Measurements from ENCODE around the gene SLC2A6. TPM values are rescaled to one million over a fixed set of nuclear protein-coding genes. Genes with fewer than 3 reads are reported as not detected.

The SLC2A6 gene
- total RNA-seq, 1 experiment from 2014 or later, result 20.5 TPM

GRCh38 chr9:133436681-133437080 is 42.2 kb downstream of the SLC2A6 start:
- Histone ChIP-seq H4K20me1 (ENCODE audit: low read length) (no peaks in the 10 kb centered on the region), H3K9me2 (replicated peaks; ENCODE audit: low read length) (no peaks in the 10 kb centered on the region), H3K79me2 (ENCODE audit: low read length) (no peaks in the 10 kb centered on the region), H3F3A (ENCODE audit: low read length, unreplicated experiment) (no peaks in the 10 kb centered on the region), H3K9ac (ENCODE audit: low read length) (no peak overlapping the region), H2AFZ (ENCODE audit: low read length) (no peak overlapping the region), H3K9me3 (ENCODE audit: low read length) (no peaks in the 10 kb centered on the region), H3K4me3 (ENCODE audit: low read length) (no peak overlapping the region), H3K36me3 (ENCODE audit: low read depth, low read length) (no peaks in the 10 kb centered on the region), H3K4me2 (ENCODE audit: low read length) (no peak overlapping the region), H3K27ac (ENCODE audit: low read length) (no peak overlapping the region), H3K4me1 (ENCODE audit: insufficient read depth, low read length) (no peaks in the 10 kb centered on the region), H3K27me3 (ENCODE audit: low read length) (no peaks in the 10 kb centered on the region)
- ATAC-seq (no peak), DNase-seq (no peak)
- CTCF ChIA-PET, result no interaction called here
- POLR2A ChIA-PET (ENCODE audit: unreplicated experiment), result no interaction called here
- TF ChIP-seq, protein P1, sequence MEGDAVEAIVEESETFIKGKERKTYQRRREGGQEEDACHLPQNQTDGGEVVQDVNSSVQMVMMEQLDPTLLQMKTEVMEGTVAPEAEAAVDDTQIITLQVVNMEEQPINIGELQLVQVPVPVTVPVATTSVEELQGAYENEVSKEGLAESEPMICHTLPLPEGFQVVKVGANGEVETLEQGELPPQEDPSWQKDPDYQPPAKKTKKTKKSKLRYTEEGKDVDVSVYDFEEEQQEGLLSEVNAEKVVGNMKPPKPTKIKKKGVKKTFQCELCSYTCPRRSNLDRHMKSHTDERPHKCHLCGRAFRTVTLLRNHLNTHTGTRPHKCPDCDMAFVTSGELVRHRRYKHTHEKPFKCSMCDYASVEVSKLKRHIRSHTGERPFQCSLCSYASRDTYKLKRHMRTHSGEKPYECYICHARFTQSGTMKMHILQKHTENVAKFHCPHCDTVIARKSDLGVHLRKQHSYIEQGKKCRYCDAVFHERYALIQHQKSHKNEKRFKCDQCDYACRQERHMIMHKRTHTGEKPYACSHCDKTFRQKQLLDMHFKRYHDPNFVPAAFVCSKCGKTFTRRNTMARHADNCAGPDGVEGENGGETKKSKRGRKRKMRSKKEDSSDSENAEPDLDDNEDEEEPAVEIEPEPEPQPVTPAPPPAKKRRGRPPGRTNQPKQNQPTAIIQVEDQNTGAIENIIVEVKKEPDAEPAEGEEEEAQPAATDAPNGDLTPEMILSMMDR (conservative IDR thresholded peaks at IDR 0.05; ENCODE audit: low read depth, low read length), result no peak
- intact Hi-C loops (cut with micrococcal nuclease), result no loop called here
- BruUV-seq (replicated peaks), result no TSS peak

- no peak overlapping the region for H3K4me3 ChIP-seq (ENCODE audit: low read length)
- H4K20me1 ChIP-seq (ENCODE audit: low read length), result no peaks in the 10 kb centered on the region
- ChIA-PET POLR2A (ENCODE audit: unreplicated experiment) (no interaction called here), CTCF (no interaction called here)
- no peak overlapping the region for H2AFZ ChIP-seq (ENCODE audit: low read length)
- H3K4me1 ChIP-seq (ENCODE audit: insufficient read depth, low read length), result no peaks in the 10 kb centered on the region
- no peaks in the 10 kb centered on the region for H3F3A ChIP-seq (ENCODE audit: low read length, unreplicated experiment)
- H3K36me3 ChIP-seq (ENCODE audit: low read depth, low read length), result no peaks in the 10 kb centered on the region
- intact Hi-C loops (cut with micrococcal nuclease), result no loop called here
- no peak for DNase-seq
- no peak for ATAC-seq
- no peaks in the 10 kb centered on the region for H3K9me3 ChIP-seq (ENCODE audit: low read length)
- TF ChIP-seq, protein P1 (conservative IDR thresholded peaks at IDR 0.05; ENCODE audit: low read depth, low read length), result no peak
- TF ChIP-seq EZH2phosphoT487 (IDR thresholded peaks at IDR 0.05; ENCODE audit: borderline replicate concordance, low read length), result no peak
- TF ChIP-seq EZH2 (IDR thresholded peaks at IDR 0.05; ENCODE audit: low read length, unreplicated experiment), result no peak
- no peaks in the 10 kb centered on the region for H3K9me2 ChIP-seq (replicated peaks; ENCODE audit: low read length)
- H3K9ac ChIP-seq (ENCODE audit: low read length), result no peak overlapping the region
- H3K27ac ChIP-seq (ENCODE audit: low read length), result no peak overlapping the region
- H3K27me3 ChIP-seq (ENCODE audit: low read length), result no peaks in the 10 kb centered on the region
- H3K4me2 ChIP-seq (ENCODE audit: low read length), result no peak overlapping the region
- no TSS peak for BruUV-seq (replicated peaks)
- no peaks in the 10 kb centered on the region for H3K79me2 ChIP-seq (ENCODE audit: low read length)
These were observed 45.5 kb downstream of the SLC2A6 start for GRCh38 chr9:133433351-133433843.

DNA sequence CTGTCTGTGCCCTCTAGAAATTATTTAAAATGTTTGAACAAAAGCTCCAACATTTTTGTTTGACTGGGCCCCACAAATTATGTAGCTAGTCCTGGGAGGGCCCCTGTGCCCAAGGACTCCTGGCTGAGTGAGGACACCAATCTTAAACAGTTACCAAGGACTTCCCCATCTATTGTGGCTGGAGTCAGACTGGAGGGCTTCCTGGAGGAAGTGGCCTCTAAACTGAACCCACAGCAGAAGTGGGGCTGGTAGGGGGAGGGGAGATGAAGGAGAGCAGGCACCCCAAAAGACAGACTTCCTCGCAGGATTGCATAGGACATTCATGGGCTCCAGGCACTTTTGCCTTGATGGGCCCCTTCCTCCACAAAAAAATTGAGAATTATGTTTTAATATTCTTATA is 48.7 kb downstream of the SLC2A6 start:
- Histone ChIP-seq H2AFZ (ENCODE audit: low read length) (no peak overlapping the region), H3K27me3 (ENCODE audit: low read length) (no peaks in the 10 kb centered on the region), H3K9ac (ENCODE audit: low read length) (no peak overlapping the region), H3K79me2 (ENCODE audit: low read length) (no peaks in the 10 kb centered on the region), H3K9me2 (replicated peaks; ENCODE audit: low read length) (no peaks in the 10 kb centered on the region), H3K4me3 (ENCODE audit: low read length) (no peak overlapping the region), H4K20me1 (ENCODE audit: low read length) (no peaks in the 10 kb centered on the region), H3K36me3 (ENCODE audit: low read depth, low read length) (no peaks in the 10 kb centered on the region), H3F3A (ENCODE audit: low read length, unreplicated experiment) (no peaks in the 10 kb centered on the region), H3K27ac (ENCODE audit: low read length) (no peak overlapping the region), H3K9me3 (ENCODE audit: low read length) (no peaks in the 10 kb centered on the region), H3K4me1 (ENCODE audit: insufficient read depth, low read length) (no peaks in the 10 kb centered on the region), H3K4me2 (ENCODE audit: low read length) (no peak overlapping the region)
- no peak for DNase-seq
- POLR2A ChIA-PET (ENCODE audit: unreplicated experiment), result no interaction called here
- TF ChIP-seq EZH2phosphoT487 (IDR thresholded peaks at IDR 0.05; ENCODE audit: borderline replicate concordance, low read length) (no peak), EZH2 (IDR thresholded peaks at IDR 0.05; ENCODE audit: low read length, unreplicated experiment) (no peak)
- TF ChIP-seq, protein P1 (conservative IDR thresholded peaks at IDR 0.05; ENCODE audit: low read depth, low read length), result no peak
- CTCF ChIA-PET, result no interaction called here
- no peak for ATAC-seq
- no TSS peak for BruUV-seq (replicated peaks)
- intact Hi-C loops (cut with micrococcal nuclease), result no loop called here

Measured in PC-3 (cell line).